Lung (tissue), 12 donors: ENCODE measurements around the gene SNX17. TPM values are rescaled to one million over a fixed set of nuclear protein-coding genes. Genes with fewer than 3 reads are reported as not detected.

Experiments
- ATAC-seq: fragments of 200-7000 bp; cut with Tn5 transposase; one replicate; pipeline ENCODE4 v1.9.1; 2020; ENCODE audit warnings: moderate number of reproducible peaks; ENCODE audit not compliant: insufficient read depth, low FRiP score
- DNase-seq, 3 donors: peaks; one replicate each; pipeline ENCODE4 v3.0.0-alpha.2; 2013 to 2017
- H3K27ac ChIP-seq, 2 donors: one replicate each; pipeline ENCODE4 v1.5.1; 2013; ENCODE audit warnings: mild to moderate bottlenecking in 2 of 2, moderate library complexity in 2 of 2, control low read depth in 1 of 2, inconsistent platforms in 1 of 2, low read depth in 1 of 2, low read length in 1 of 2
- H3K27me3 ChIP-seq, 3 donors: one replicate each; pipeline ENCODE4 v1.5.1; 2013; ENCODE audit warnings: low read length in 2 of 3; ENCODE audit not compliant: control insufficient read depth in 3 of 3, insufficient read depth in 3 of 3
- H3K36me3 ChIP-seq, 4 donors: one replicate each; pipeline ENCODE4 v1.5.1; 2013; ENCODE audit warnings: low read length in 4 of 4, mild to moderate bottlenecking in 1 of 4, moderate library complexity in 1 of 4; ENCODE audit not compliant: control insufficient read depth in 4 of 4, insufficient read depth in 4 of 4
- H3K4me1 ChIP-seq, 5 donors: one replicate each; pipeline ENCODE4 v1.5.1; 2013; ENCODE audit warnings: low read length in 5 of 5, mild to moderate bottlenecking in 2 of 5, moderate library complexity in 1 of 5; ENCODE audit not compliant: control insufficient read depth in 5 of 5, insufficient read depth in 5 of 5
- H3K4me3 ChIP-seq: one replicate; pipeline ENCODE4 v1.5.1; 2013; ENCODE audit warnings: mild to moderate bottlenecking, control low read depth, moderate library complexity
- H3K9ac ChIP-seq, 2 donors: one replicate each; pipeline ENCODE4 v1.5.1; 2013; ENCODE audit warnings: low read length in 2 of 2, control low read depth in 1 of 2; ENCODE audit not compliant: insufficient read depth in 1 of 2
- H3K9me3 ChIP-seq, 4 donors: one replicate each; pipeline ENCODE4 v1.5.1; 2013; ENCODE audit warnings: low read length in 3 of 4, mild to moderate bottlenecking in 1 of 4, moderate library complexity in 1 of 4; ENCODE audit not compliant: control insufficient read depth in 4 of 4, insufficient read depth in 3 of 4
- WGBS, 2 donors: extraction: QIAGEN DNeasy Blood & Tissue Kit; methylation state at CpG; one replicate each; pipeline ENCODE4 v1.1.7; 2013; 5-methylcytosine and 5-hydroxymethylcytosine counted together
- polyA plus RNA-seq, 2 donors: library from polyadenylated mRNA; stranded (reverse); fragments of 200-250 nt; gene quantifications; one replicate each; pipeline ENCODE4 v1.2.1, GENCODE V29; 2013
- total RNA-seq, 2 donors: library from RNA; depleted of rRNA in 1 of 2; stranded (reverse); fragments of >200 nt in 1 of 2; gene quantifications; one replicate each; pipeline ENCODE4 v1.2.1, GENCODE V29; 2014 to 2021
- TF ChIP-seq, protein P1 (sequence below): IDR thresholded peaks from 2 replicates; pipeline ENCODE4 v1.5.1; 2012; ENCODE audit warnings: mild to moderate bottlenecking; ENCODE audit errors: control extremely low read depth, extremely low read depth
- donor health status: control.
- donor health status: control.
- donor health status: Bipolar disorder and iron deficiency.
- donor health status: healthy.
- donor health status: DM: yes; HTN: yes; CAD: no.

SNX17 gene
- total and polyA plus RNA-seq, 4 donors, result 65.8 to 129 (median 95.7) TPM

DNA sequence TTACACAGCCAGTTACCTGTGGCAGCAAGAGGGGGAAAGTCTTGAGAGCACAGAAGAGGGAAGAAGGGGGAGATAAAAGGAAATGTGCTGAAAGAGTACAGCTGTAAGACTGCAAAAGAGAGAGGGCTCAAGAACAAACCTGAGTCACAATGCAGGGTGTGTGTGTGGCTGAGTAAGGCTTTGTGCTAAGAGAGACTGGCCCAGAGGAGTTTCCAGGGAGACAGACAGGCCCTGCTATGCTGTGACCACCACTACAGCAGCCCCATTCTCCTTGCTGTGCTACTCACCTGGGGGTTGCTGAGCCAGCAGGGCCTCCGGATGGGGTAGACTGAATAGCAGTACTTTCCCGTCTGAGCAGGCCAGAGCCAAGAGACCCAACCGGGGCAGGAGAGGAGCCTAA, 35.1 kb upstream of the SNX17 start:
- H3K27ac ChIP-seq, result no peak overlapping the region
- H3K36me3 ChIP-seq, result peaks cover 30 to 55% (median 36%) of the 10 kb centered on the region in 4 donors
- DNase-seq (no peak), ATAC-seq (no peak)
- no peak overlapping the region for H3K9ac ChIP-seq
- no peaks in the 10 kb centered on the region for H3K27me3 ChIP-seq
- 85 to 90% methylated on average over 3 of the region's 3 CpGs for WGBS, 2 donors
- no peaks in the 10 kb centered on the region for H3K9me3 ChIP-seq
- TF ChIP-seq, protein P1, sequence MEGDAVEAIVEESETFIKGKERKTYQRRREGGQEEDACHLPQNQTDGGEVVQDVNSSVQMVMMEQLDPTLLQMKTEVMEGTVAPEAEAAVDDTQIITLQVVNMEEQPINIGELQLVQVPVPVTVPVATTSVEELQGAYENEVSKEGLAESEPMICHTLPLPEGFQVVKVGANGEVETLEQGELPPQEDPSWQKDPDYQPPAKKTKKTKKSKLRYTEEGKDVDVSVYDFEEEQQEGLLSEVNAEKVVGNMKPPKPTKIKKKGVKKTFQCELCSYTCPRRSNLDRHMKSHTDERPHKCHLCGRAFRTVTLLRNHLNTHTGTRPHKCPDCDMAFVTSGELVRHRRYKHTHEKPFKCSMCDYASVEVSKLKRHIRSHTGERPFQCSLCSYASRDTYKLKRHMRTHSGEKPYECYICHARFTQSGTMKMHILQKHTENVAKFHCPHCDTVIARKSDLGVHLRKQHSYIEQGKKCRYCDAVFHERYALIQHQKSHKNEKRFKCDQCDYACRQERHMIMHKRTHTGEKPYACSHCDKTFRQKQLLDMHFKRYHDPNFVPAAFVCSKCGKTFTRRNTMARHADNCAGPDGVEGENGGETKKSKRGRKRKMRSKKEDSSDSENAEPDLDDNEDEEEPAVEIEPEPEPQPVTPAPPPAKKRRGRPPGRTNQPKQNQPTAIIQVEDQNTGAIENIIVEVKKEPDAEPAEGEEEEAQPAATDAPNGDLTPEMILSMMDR, result no peak
- H3K4me3 ChIP-seq, result no peak overlapping the region
- no peaks in the 10 kb centered on the region for H3K4me1 ChIP-seq

- Histone ChIP-seq H3K27ac (no peak overlapping the region), H3K9ac (no peak overlapping the region), H3K4me3 (no peak overlapping the region), H3K4me1 (no peaks in the 10 kb centered on the region), H3K9me3 (no peaks in the 10 kb centered on the region), H3K36me3 (peaks cover 28 to 52% (median 36%) of the 10 kb centered on the region in 4 donors), H3K27me3 (no peaks in the 10 kb centered on the region)
- ATAC-seq, result no peak
- no peak for DNase-seq
- WGBS, 2 donors, result 95 to 96% methylated on average over 7 of the region's 7 CpGs
- TF ChIP-seq, protein P1, result no peak
Measured at GRCh38 chr2:27336173-27336572, 34.2 kb upstream of the SNX17 start.

DNA sequence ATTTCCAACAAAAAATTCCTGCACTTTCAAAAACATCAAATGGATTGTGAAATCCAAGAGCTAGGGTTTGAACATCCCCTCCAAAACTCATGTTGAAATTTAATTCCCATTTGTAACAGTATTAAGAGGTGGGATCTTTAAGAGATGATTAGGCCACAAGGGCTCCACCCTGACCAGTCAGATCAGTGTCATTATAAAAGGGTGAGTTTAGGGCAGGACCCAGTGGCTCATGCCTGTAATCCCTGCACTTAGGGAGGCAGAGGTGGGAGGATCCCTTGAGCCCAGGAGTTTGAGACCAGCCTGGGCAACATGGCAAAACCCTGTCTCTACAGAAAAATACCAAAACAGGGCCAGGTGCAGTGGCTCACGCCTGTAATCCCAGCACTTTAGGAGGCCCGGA, 22.8 kb upstream of the SNX17 start:
- H3K9me3 ChIP-seq, result no peaks in the 10 kb centered on the region
- no peak overlapping the region for H3K9ac ChIP-seq
- peaks cover 0 to 3% (median 0%) of the 10 kb centered on the region in 5 donors for H3K4me1 ChIP-seq
- H3K4me3 ChIP-seq, result no peak overlapping the region
- TF ChIP-seq, protein P1, result no peak
- H3K36me3 ChIP-seq, result peaks cover 0 to 2% (median 1%) of the 10 kb centered on the region in 4 donors
- no peaks in the 10 kb centered on the region for H3K27me3 ChIP-seq
- DNase-seq (no peak), ATAC-seq (no peak)
- no peak overlapping the region for H3K27ac ChIP-seq
- 94 to 95% methylated on average over 2 of the region's 2 CpGs for WGBS, 2 donors

DNA sequence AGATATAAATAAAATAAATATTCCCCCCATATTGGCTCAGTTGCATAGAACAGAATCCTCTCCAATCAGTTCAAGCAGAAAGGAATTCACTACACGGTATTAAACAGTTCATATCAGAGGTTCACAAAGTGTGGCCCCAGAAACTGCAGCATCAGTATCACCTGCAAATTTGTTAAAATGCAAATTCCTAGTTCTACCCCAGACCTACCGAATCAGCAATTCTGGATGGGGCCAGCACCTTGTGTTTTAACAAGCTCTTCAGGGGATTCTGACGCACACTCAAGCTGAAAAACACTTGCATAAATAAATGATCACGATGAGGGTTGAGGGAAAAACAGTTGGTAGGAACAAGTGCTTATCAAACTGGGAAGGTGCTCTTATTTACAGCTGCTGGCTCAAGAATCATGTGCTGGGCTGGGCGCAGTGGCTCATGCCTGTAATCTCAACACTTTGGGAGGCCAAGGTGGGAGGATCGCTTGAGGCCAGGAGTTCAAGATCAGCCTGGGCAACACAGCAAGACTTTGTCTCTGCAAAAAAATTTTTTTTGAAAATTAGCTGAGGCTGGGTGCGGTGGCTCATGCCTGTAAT, 20.2 kb upstream of the SNX17 start:
- Histone ChIP-seq H3K9me3 (no peaks in the 10 kb centered on the region), H3K27ac (no peak overlapping the region), H3K4me3 (no peak overlapping the region), H3K27me3 (no peaks in the 10 kb centered on the region), H3K9ac (no peak overlapping the region), H3K4me1 (peaks cover 0 to 4% (median 0%) of the 10 kb centered on the region in 5 donors), H3K36me3 (peaks cover 0 to 5% (median 0%) of the 10 kb centered on the region in 4 donors)
- TF ChIP-seq, protein P1, result no peak
- ATAC-seq, result no peak
- 86 to 91% methylated on average over 7 of the region's 7 CpGs for WGBS, 2 donors
- no peak for DNase-seq
